Inflammatory macrophage treated with lipopolysaccharide for 4 hours (primary cell): Measurements from ENCODE around the gene ANKFN1.
A peak's percentile ranks its signal among the peaks of the same experiment; 100 is the strongest.

ENCODE experiments used
- DNase-seq: peaks from one replicate; pipeline ENCODE4 v3.0.0-alpha.2; 2020

ANKFN1 gene

GRCh38 chr17:56149266-56150036 is 3.8 kb upstream of the ANKFN1 start:
- DNase-seq: no peak

- no peak for DNase-seq
These were observed 2.6 kb upstream of the ANKFN1 start for GRCh38 chr17:56150649-56151048.

- no peak for DNase-seq
These were observed 4.6 kb downstream of the ANKFN1 start for GRCh38 chr17:56157845-56158244.

GRCh38 chr17:56158344-56158743 is 5.1 kb downstream of the ANKFN1 start:
- DNase-seq: no peak

- peak; percentile 43 for DNase-seq
These were observed 5.9 kb downstream of the ANKFN1 start for GRCh38 chr17:56158915-56159825.

GRCh38 chr17:56159826-56160380 is 6.6 kb downstream of the ANKFN1 start:
- no peak for DNase-seq

- DNase-seq: no peak
These were observed 7.1 kb downstream of the ANKFN1 start for GRCh38 chr17:56160422-56160821.

- no peak for DNase-seq
These were observed 11.9 kb downstream of the ANKFN1 start for GRCh38 chr17:56165072-56165641.

- DNase-seq: no peak
These were observed 14.2 kb downstream of the ANKFN1 start for GRCh38 chr17:56167491-56167890.

- DNase-seq: no peak
These were observed 16.3 kb downstream of the ANKFN1 start for GRCh38 chr17:56169621-56170020.

- no peak for DNase-seq
These were observed 18.1 kb downstream of the ANKFN1 start for GRCh38 chr17:56171186-56171959.

- DNase-seq: no peak
These were observed 19.3 kb downstream of the ANKFN1 start for GRCh38 chr17:56172517-56172982.

- DNase-seq: no peak
These were observed 19.8 kb downstream of the ANKFN1 start for GRCh38 chr17:56173026-56173425.

- no peak for DNase-seq
These were observed 20.9 kb downstream of the ANKFN1 start for GRCh38 chr17:56173958-56174835.

- DNase-seq: no peak
These were observed 22.2 kb downstream of the ANKFN1 start for GRCh38 chr17:56175299-56175955.

- no peak for DNase-seq
These were observed 22.8 kb downstream of the ANKFN1 start for GRCh38 chr17:56176091-56176490.

GRCh38 chr17:56177361-56177760 is 24.1 kb downstream of the ANKFN1 start:
- DNase-seq: no peak

- DNase-seq: no peak
These were observed 24.9 kb downstream of the ANKFN1 start for GRCh38 chr17:56178203-56178602.

GRCh38 chr17:56182081-56182480 is 28.8 kb downstream of the ANKFN1 start:
- no peak for DNase-seq

- no peak for DNase-seq
These were observed 31.4 kb downstream of the ANKFN1 start for GRCh38 chr17:56184650-56185049.
